RPMI7951 (cell line): ENCODE results near the gene NSUN6. TPM values are rescaled to one million over a fixed set of nuclear protein-coding genes. Genes with fewer than 3 reads are reported as not detected.

ENCODE experiments used
- DNase-seq: peaks from one replicate; pipeline ENCODE4 v3.0.0-alpha.2; 2012; ENCODE audit warnings: low read depth
- total RNA-seq: library from RNA; depleted of rRNA; stranded (reverse); fragments of >200 nt; shearing (Covaris generic); gene quantifications from 2 replicates; pipeline ENCODE4 v1.2.3, GENCODE V29; 2014; rRNA removed

The NSUN6 gene
- total RNA-seq, 1 experiment from 2014 or later: 9.6 TPM

DNA sequence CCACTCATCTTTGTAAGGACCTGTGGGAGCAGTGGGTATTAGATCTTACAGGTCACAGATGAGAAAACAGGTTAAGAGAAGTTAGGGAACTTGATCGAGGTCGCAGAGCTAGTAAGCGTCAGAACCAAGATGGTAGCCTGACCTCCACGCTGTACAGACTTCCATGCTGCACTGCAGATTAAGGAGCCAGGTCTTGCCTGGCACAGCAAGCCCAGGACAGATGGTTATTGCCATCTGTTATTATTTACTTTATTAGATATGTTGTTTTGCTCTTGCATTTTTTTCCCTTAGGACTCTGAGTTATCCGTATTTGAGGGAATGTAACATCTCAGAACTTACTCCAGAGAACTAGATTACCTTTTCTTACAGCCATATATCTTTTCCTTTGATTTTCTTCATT lies 147.2 kb downstream of the NSUN6 start:
- no peak for DNase-seq

DNA sequence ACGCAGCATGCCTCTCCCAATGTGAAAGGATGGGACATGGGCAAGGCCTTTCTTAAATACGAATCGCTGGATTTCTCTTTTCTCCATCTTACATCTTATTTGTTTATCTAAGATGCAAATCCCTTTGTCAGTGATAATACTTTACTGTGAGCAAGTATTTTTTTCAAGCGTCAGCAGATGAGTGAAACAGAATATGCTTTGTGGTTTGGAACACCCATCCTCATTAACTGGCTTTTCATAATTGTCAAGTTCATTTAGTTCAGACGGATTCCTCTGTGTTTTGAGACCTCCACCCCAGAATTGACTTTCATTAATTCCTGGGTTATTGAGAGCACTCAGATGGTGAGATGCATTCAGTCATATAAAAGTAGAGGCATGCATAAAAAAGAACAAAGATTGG lies 149.8 kb downstream of the NSUN6 start:
- no peak for DNase-seq

DNA sequence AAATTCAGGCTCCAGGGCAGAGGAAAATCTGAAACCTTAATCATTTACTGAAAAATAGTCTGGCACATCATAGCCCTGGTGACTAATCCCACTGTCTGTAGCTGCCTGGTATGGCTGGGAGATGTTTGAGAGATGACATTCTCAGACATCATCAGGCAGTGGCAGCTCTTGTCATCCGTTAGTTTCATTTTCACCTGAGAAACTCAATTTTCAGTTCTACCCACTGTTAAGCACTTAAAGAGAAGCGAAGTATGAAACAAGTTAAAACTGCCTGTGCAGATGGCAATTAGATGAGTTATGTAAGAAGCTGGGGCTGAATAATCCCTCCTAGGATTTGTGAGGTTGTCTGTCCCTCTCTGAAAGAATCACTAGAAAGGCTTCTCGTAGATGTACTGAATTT lies 150.2 kb downstream of the NSUN6 start:
- peak; percentile 77 for DNase-seq

DNA sequence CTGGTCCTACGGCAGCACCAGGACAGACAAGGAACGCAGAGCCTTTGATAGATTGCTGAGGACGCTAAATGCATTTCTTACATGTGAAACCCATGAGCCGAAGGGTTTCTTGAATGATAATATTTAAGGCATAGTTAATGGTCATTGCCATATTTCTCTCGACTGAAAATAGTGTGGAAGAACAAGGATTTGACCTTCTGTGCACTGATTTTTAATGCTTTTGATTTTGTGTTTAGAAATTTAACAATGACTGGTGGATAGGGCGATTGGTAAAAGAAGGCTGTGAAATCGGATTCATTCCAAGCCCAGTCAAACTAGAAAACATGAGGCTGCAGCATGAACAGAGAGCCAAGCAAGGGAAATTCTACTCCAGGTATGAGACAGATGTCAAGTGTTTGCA lies 150.8 kb downstream of the NSUN6 start:
- no peak for DNase-seq

DNA sequence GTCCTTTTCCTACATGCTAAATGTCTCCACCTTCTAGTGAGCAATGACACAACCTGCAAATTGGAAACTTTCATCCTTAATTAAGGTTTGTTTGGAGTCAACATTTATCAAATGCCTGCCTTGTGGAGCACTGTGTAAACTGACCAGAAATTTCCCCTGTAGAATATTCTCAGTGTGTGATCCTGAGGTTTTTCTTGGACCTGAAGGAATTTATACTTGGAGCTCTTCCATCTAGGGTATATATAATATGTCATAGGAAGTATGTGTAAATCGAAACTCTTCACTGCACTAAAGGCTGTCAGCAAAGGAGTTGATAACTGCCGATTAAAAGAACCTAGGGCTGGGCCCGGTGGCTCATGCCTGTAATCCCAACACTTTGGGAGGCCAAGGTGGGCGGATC lies 152.4 kb downstream of the NSUN6 start:
- no peak for DNase-seq

DNA sequence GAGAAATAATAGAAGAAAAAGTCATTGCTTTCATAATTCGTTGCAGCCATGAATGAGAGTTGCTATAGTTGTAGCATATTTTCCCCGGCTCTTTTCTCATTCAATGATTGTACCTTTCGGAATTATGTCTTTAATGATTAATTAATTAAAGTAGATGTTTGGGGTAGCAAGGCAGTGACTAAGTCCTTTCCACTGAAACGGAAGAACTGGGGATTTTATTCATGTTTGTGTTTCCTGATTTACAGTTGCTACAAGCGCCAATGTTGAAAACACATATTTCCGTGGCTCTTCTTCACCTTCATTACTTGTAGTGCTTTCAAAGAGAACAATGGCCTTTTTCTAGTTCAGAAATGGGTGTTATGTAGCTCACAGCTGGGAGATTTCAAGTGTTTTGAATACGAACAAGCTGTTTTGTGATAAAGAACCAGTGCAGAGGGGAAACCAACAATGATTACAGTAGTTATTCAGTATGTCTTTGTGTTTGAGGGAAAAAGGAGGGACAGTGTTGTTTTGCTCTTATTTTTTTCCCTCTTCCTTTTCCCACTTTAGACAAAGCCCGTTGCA lies 153.5 kb downstream of the NSUN6 start:
- DNase-seq: no peak

Other genes with a start within 250 kb of the NSUN6 start
- 19.6 and 23.7 TPM in 2 replicates for gene ARL5B, start 7.8 kb upstream of the NSUN6 start, total RNA-seq